Liver (tissue), 3 donors: ENCODE measurements around the gene GPR18.

Experiments
- FOXA2 ChIP-seq: IDR thresholded peaks from 2 replicates; pipeline ENCODE4 v1.6.1; 2016; ENCODE audit warnings: antibody characterized with exemption
- JUND ChIP-seq, 2 donors: IDR thresholded peaks; 2 replicates each; pipeline ENCODE4 v1.6.1; 2016; ENCODE audit warnings: antibody characterized with exemption in 2 of 2
- RAD21 ChIP-seq, 2 donors: IDR thresholded peaks; 2 replicates each; pipeline ENCODE4 v1.6.1; 2016; ENCODE audit warnings: antibody characterized with exemption in 2 of 2, mild to moderate bottlenecking in 2 of 2
- TAF1 ChIP-seq: conservative IDR thresholded peaks from 2 replicates; pipeline ENCODE4 v1.6.1; 2016; ENCODE audit warnings: antibody characterized with exemption, mild to moderate bottlenecking
- YY1 ChIP-seq: IDR thresholded peaks from 2 replicates; pipeline ENCODE4 v1.6.1; 2016; ENCODE audit warnings: antibody characterized with exemption, mild to moderate bottlenecking
- TF ChIP-seq, protein P1 (sequence below): fragments of 150-350 bp; IDR thresholded peaks from 2 replicates; pipeline ENCODE4 v1.5.1; 2017; ENCODE audit warnings: improper control_type of control experiment, low read depth, low read length; ENCODE audit not compliant: missing input control
- donor health status: healthy.
- donor health status: healthy.

DNA sequence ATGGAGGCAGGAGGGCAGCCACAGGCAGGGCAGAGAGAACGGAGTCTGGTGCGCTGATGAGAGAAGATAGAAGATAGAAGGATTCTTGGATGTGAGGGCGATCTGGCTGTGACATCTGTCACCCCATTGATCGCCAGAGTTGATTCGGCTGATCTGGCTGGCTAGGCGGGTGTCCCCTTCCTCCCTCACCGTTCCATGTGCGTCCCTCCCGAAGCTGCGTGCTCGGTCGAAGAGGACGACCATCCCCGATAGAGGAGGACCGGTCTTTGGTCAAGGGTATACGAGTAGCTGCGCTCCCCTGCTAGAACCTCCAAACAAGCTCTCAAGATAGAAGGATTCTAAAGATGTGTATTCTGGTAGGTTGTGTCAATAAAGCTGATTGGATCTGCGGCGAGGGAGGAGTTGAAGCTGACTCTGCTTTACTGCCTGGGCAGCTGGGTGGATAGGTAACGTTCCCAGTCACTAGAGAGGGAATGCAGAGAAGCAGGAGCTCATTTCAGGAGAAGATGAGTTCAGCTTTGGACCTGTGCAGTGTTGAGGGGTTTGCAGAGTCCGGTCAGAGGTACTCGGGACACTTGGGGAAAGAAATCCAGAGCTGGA is 52.5 kb downstream of the GPR18 start:
- TF ChIP-seq, protein P1, sequence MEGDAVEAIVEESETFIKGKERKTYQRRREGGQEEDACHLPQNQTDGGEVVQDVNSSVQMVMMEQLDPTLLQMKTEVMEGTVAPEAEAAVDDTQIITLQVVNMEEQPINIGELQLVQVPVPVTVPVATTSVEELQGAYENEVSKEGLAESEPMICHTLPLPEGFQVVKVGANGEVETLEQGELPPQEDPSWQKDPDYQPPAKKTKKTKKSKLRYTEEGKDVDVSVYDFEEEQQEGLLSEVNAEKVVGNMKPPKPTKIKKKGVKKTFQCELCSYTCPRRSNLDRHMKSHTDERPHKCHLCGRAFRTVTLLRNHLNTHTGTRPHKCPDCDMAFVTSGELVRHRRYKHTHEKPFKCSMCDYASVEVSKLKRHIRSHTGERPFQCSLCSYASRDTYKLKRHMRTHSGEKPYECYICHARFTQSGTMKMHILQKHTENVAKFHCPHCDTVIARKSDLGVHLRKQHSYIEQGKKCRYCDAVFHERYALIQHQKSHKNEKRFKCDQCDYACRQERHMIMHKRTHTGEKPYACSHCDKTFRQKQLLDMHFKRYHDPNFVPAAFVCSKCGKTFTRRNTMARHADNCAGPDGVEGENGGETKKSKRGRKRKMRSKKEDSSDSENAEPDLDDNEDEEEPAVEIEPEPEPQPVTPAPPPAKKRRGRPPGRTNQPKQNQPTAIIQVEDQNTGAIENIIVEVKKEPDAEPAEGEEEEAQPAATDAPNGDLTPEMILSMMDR, result no peak
- TF ChIP-seq TAF1 (no peak), RAD21 (IDR thresholded peaks at IDR 0.05) (no peak), FOXA2 (no peak), YY1 (no peak), JUND (IDR thresholded peaks at IDR 0.05) (no peak)
